Measurements from ENCODE around the gene TAF15. TPM values are rescaled to one million over a fixed set of nuclear protein-coding genes. Genes with fewer than 3 reads are reported as not detected.

Gene TAF15
- total RNA-seq, 1 donor from 2014 or later = 53.8 TPM

GRCh38 chr17:35768797-35769196, 40.5 kb upstream of the TAF15 start:
- H3K27ac ChIP-seq (ENCODE audit: low read depth, low read length) = no peak overlapping the region
- no peak overlapping the region for H3K9ac ChIP-seq (ENCODE audit: low read depth in 1 of 3, low read length in 3 of 3)
- H3K36me3 ChIP-seq (ENCODE audit: control insufficient read depth in 3 of 3, insufficient read depth in 3 of 3, low read length in 3 of 3) = no peaks in the 10 kb centered on the region
- peaks cover 9 to 15% (median 11%) of the 10 kb centered on the region in 3 donors for H3K4me1 ChIP-seq (ENCODE audit: control insufficient read depth in 3 of 3, insufficient read depth in 3 of 3, low read length in 3 of 3)
- H3K9me3 ChIP-seq (ENCODE audit: control insufficient read depth in 3 of 3, low read length in 3 of 3) = no peaks in the 10 kb centered on the region
- H3K27me3 ChIP-seq (ENCODE audit: control insufficient read depth in 3 of 3, insufficient read depth in 3 of 3, low read length in 3 of 3) = no peaks in the 10 kb centered on the region
- H3K4me3 ChIP-seq (ENCODE audit: low read length in 3 of 3) = no peak overlapping the region

GRCh38 chr17:35769895-35770486, 39.3 kb upstream of the TAF15 start:
- Histone ChIP-seq H3K27ac (ENCODE audit: low read depth, low read length) (no peak overlapping the region), H3K27me3 (ENCODE audit: control insufficient read depth in 3 of 3, insufficient read depth in 3 of 3, low read length in 3 of 3) (no peaks in the 10 kb centered on the region), H3K4me1 (ENCODE audit: control insufficient read depth in 3 of 3, insufficient read depth in 3 of 3, low read length in 3 of 3) (peaks cover 4 to 13% (median 10%) of the 10 kb centered on the region in 3 donors), H3K9me3 (ENCODE audit: control insufficient read depth in 3 of 3, low read length in 3 of 3) (no peaks in the 10 kb centered on the region), H3K4me3 (ENCODE audit: low read length in 3 of 3) (no peak overlapping the region), H3K9ac (ENCODE audit: low read depth in 1 of 3, low read length in 3 of 3) (no peak overlapping the region), H3K36me3 (ENCODE audit: control insufficient read depth in 3 of 3, insufficient read depth in 3 of 3, low read length in 3 of 3) (no peaks in the 10 kb centered on the region)

- Histone ChIP-seq H3K4me3 (ENCODE audit: low read length in 3 of 3) (no peak overlapping the region), H3K36me3 (ENCODE audit: control insufficient read depth in 3 of 3, insufficient read depth in 3 of 3, low read length in 3 of 3) (no peaks in the 10 kb centered on the region), H3K27me3 (ENCODE audit: control insufficient read depth in 3 of 3, insufficient read depth in 3 of 3, low read length in 3 of 3) (peaks cover 0 to 3% (median 0%) of the 10 kb centered on the region in 3 donors), H3K27ac (ENCODE audit: low read depth, low read length) (no peak overlapping the region), H3K9ac (ENCODE audit: low read depth in 1 of 3, low read length in 3 of 3) (no peak overlapping the region), H3K4me1 (ENCODE audit: control insufficient read depth in 3 of 3, insufficient read depth in 3 of 3, low read length in 3 of 3) (peaks cover 4 to 11% (median 8%) of the 10 kb centered on the region in 3 donors), H3K9me3 (ENCODE audit: control insufficient read depth in 3 of 3, low read length in 3 of 3) (no peaks in the 10 kb centered on the region)
These were observed 36.2 kb upstream of the TAF15 start for GRCh38 chr17:35773129-35773528.

GRCh38 chr17:35773679-35774425, 35.4 kb upstream of the TAF15 start:
- Histone ChIP-seq H3K9ac (ENCODE audit: low read depth in 1 of 3, low read length in 3 of 3) (no peak overlapping the region), H3K27ac (ENCODE audit: low read depth, low read length) (no peak overlapping the region)

GRCh38 chr17:35774499-35774898, 34.8 kb upstream of the TAF15 start:
- H3K9me3 ChIP-seq (ENCODE audit: control insufficient read depth in 3 of 3, low read length in 3 of 3) = no peaks in the 10 kb centered on the region
- H3K9ac ChIP-seq (ENCODE audit: low read depth in 1 of 3, low read length in 3 of 3) = no peak overlapping the region
- peaks cover 4 to 11% (median 8%) of the 10 kb centered on the region in 3 donors for H3K4me1 ChIP-seq (ENCODE audit: control insufficient read depth in 3 of 3, insufficient read depth in 3 of 3, low read length in 3 of 3)
- H3K36me3 ChIP-seq (ENCODE audit: control insufficient read depth in 3 of 3, insufficient read depth in 3 of 3, low read length in 3 of 3) = no peaks in the 10 kb centered on the region
- no peak overlapping the region for H3K4me3 ChIP-seq (ENCODE audit: low read length in 3 of 3)
- H3K27me3 ChIP-seq (ENCODE audit: control insufficient read depth in 3 of 3, insufficient read depth in 3 of 3, low read length in 3 of 3) = peaks cover 0 to 11% (median 0%) of the 10 kb centered on the region in 3 donors
- H3K27ac ChIP-seq (ENCODE audit: low read depth, low read length) = no peak overlapping the region

More at GRCh38 chr17:35773679-35774425, 35.4 kb upstream of the TAF15 start:
- Histone ChIP-seq H3K36me3 (ENCODE audit: control insufficient read depth in 3 of 3, insufficient read depth in 3 of 3, low read length in 3 of 3) (no peaks in the 10 kb centered on the region), H3K27me3 (ENCODE audit: control insufficient read depth in 3 of 3, insufficient read depth in 3 of 3, low read length in 3 of 3) (peaks cover 0 to 6% (median 0%) of the 10 kb centered on the region in 3 donors), H3K9me3 (ENCODE audit: control insufficient read depth in 3 of 3, low read length in 3 of 3) (no peaks in the 10 kb centered on the region), H3K4me3 (ENCODE audit: low read length in 3 of 3) (no peak overlapping the region), H3K4me1 (ENCODE audit: control insufficient read depth in 3 of 3, insufficient read depth in 3 of 3, low read length in 3 of 3) (peaks cover 4 to 11% (median 8%) of the 10 kb centered on the region in 3 donors)

GRCh38 chr17:35775039-35775438, 34.2 kb upstream of the TAF15 start:
- Histone ChIP-seq H3K4me3 (ENCODE audit: low read length in 3 of 3) (no peak overlapping the region), H3K27ac (ENCODE audit: low read depth, low read length) (no peak overlapping the region), H3K9me3 (ENCODE audit: control insufficient read depth in 3 of 3, low read length in 3 of 3) (no peaks in the 10 kb centered on the region), H3K9ac (ENCODE audit: low read depth in 1 of 3, low read length in 3 of 3) (no peak overlapping the region), H3K36me3 (ENCODE audit: control insufficient read depth in 3 of 3, insufficient read depth in 3 of 3, low read length in 3 of 3) (no peaks in the 10 kb centered on the region), H3K4me1 (ENCODE audit: control insufficient read depth in 3 of 3, insufficient read depth in 3 of 3, low read length in 3 of 3) (peaks cover 4 to 11% (median 8%) of the 10 kb centered on the region in 3 donors), H3K27me3 (ENCODE audit: control insufficient read depth in 3 of 3, insufficient read depth in 3 of 3, low read length in 3 of 3) (peaks cover 0 to 11% (median 2%) of the 10 kb centered on the region in 3 donors)

- H3K9me3 ChIP-seq (ENCODE audit: control insufficient read depth in 3 of 3, low read length in 3 of 3) = no peaks in the 10 kb centered on the region
- H3K9ac ChIP-seq (ENCODE audit: low read depth in 1 of 3, low read length in 3 of 3) = no peak overlapping the region
- peaks cover 0 to 11% (median 2%) of the 10 kb centered on the region in 3 donors for H3K27me3 ChIP-seq (ENCODE audit: control insufficient read depth in 3 of 3, insufficient read depth in 3 of 3, low read length in 3 of 3)
- peaks cover 4 to 11% (median 8%) of the 10 kb centered on the region in 3 donors for H3K4me1 ChIP-seq (ENCODE audit: control insufficient read depth in 3 of 3, insufficient read depth in 3 of 3, low read length in 3 of 3)
- H3K27ac ChIP-seq (ENCODE audit: low read depth, low read length) = no peak overlapping the region
- H3K36me3 ChIP-seq (ENCODE audit: control insufficient read depth in 3 of 3, insufficient read depth in 3 of 3, low read length in 3 of 3) = no peaks in the 10 kb centered on the region
- no peak overlapping the region for H3K4me3 ChIP-seq (ENCODE audit: low read length in 3 of 3)
These were observed 33.7 kb upstream of the TAF15 start for GRCh38 chr17:35775583-35775982.

GRCh38 chr17:35778641-35779196, 30.6 kb upstream of the TAF15 start:
- no peak overlapping the region for H3K27ac ChIP-seq (ENCODE audit: low read depth, low read length)
- H3K4me1 ChIP-seq (ENCODE audit: control insufficient read depth in 3 of 3, insufficient read depth in 3 of 3, low read length in 3 of 3) = peaks cover 8 to 14% (median 10%) of the 10 kb centered on the region in 3 donors
- peaks cover 2 to 11% (median 5%) of the 10 kb centered on the region in 3 donors for H3K27me3 ChIP-seq (ENCODE audit: control insufficient read depth in 3 of 3, insufficient read depth in 3 of 3, low read length in 3 of 3)
- no peaks in the 10 kb centered on the region for H3K9me3 ChIP-seq (ENCODE audit: control insufficient read depth in 3 of 3, low read length in 3 of 3)
- no peak overlapping the region for H3K9ac ChIP-seq (ENCODE audit: low read depth in 1 of 3, low read length in 3 of 3)
- no peaks in the 10 kb centered on the region for H3K36me3 ChIP-seq (ENCODE audit: control insufficient read depth in 3 of 3, insufficient read depth in 3 of 3, low read length in 3 of 3)
- H3K4me3 ChIP-seq (ENCODE audit: low read length in 3 of 3) = no peak overlapping the region

- H3K27me3 ChIP-seq (ENCODE audit: control insufficient read depth in 3 of 3, insufficient read depth in 3 of 3, low read length in 3 of 3) = peaks cover 7 to 11% (median 9%) of the 10 kb centered on the region in 3 donors
- no peak overlapping the region for H3K9ac ChIP-seq (ENCODE audit: low read depth in 1 of 3, low read length in 3 of 3)
- H3K9me3 ChIP-seq (ENCODE audit: control insufficient read depth in 3 of 3, low read length in 3 of 3) = no peaks in the 10 kb centered on the region
- H3K4me3 ChIP-seq (ENCODE audit: low read length in 3 of 3) = no peak overlapping the region
- no peaks in the 10 kb centered on the region for H3K36me3 ChIP-seq (ENCODE audit: control insufficient read depth in 3 of 3, insufficient read depth in 3 of 3, low read length in 3 of 3)
- H3K27ac ChIP-seq (ENCODE audit: low read depth, low read length) = no peak overlapping the region
- H3K4me1 ChIP-seq (ENCODE audit: control insufficient read depth in 3 of 3, insufficient read depth in 3 of 3, low read length in 3 of 3) = peaks cover 6 to 10% (median 7%) of the 10 kb centered on the region in 3 donors
These were observed 28.3 kb upstream of the TAF15 start for GRCh38 chr17:35780950-35781349.

- Histone ChIP-seq H3K27me3 (ENCODE audit: control insufficient read depth in 3 of 3, insufficient read depth in 3 of 3, low read length in 3 of 3) (peaks cover 0 to 12% (median 5%) of the 10 kb centered on the region in 3 donors), H3K36me3 (ENCODE audit: control insufficient read depth in 3 of 3, insufficient read depth in 3 of 3, low read length in 3 of 3) (no peaks in the 10 kb centered on the region), H3K9ac (ENCODE audit: low read depth in 1 of 3, low read length in 3 of 3) (peak overlapping the region in 1 of 3 donors; percentile 8), H3K27ac (ENCODE audit: low read depth, low read length) (no peak overlapping the region), H3K4me3 (ENCODE audit: low read length in 3 of 3) (no peak overlapping the region), H3K9me3 (ENCODE audit: control insufficient read depth in 3 of 3, low read length in 3 of 3) (no peaks in the 10 kb centered on the region), H3K4me1 (ENCODE audit: control insufficient read depth in 3 of 3, insufficient read depth in 3 of 3, low read length in 3 of 3) (peaks cover 6 to 10% (median 9%) of the 10 kb centered on the region in 3 donors)
These were observed 24.4 kb upstream of the TAF15 start for GRCh38 chr17:35784895-35785294.
